Lung (tissue), 16 donors: ENCODE measurements around the gene ATP8A1. TPM values are rescaled to one million over a fixed set of nuclear protein-coding genes. Genes with fewer than 3 reads are reported as not detected.

Source experiments
- ATAC-seq: fragments of 200-7000 bp; cut with Tn5 transposase; one replicate; pipeline ENCODE4 v1.9.1; 2020; ENCODE audit warnings: moderate number of reproducible peaks; ENCODE audit not compliant: insufficient read depth, low FRiP score
- DNase-seq, 3 donors: peaks; one replicate each; pipeline ENCODE4 v3.0.0-alpha.2; 2013 to 2017
- H3K27ac ChIP-seq, 2 donors: one replicate each; pipeline ENCODE4 v1.5.1; 2013; ENCODE audit warnings: mild to moderate bottlenecking in 2 of 2, moderate library complexity in 2 of 2, control low read depth in 1 of 2, inconsistent platforms in 1 of 2, low read depth in 1 of 2, low read length in 1 of 2
- H3K27me3 ChIP-seq, 3 donors: one replicate each; pipeline ENCODE4 v1.5.1; 2013; ENCODE audit warnings: low read length in 2 of 3; ENCODE audit not compliant: control insufficient read depth in 3 of 3, insufficient read depth in 3 of 3
- H3K36me3 ChIP-seq, 4 donors: one replicate each; pipeline ENCODE4 v1.5.1; 2013; ENCODE audit warnings: low read length in 4 of 4, mild to moderate bottlenecking in 1 of 4, moderate library complexity in 1 of 4; ENCODE audit not compliant: control insufficient read depth in 4 of 4, insufficient read depth in 4 of 4
- H3K4me1 ChIP-seq, 5 donors: one replicate each; pipeline ENCODE4 v1.5.1; 2013; ENCODE audit warnings: low read length in 5 of 5, mild to moderate bottlenecking in 2 of 5, moderate library complexity in 1 of 5; ENCODE audit not compliant: control insufficient read depth in 5 of 5, insufficient read depth in 5 of 5
- H3K4me3 ChIP-seq: one replicate; pipeline ENCODE4 v1.5.1; 2013; ENCODE audit warnings: mild to moderate bottlenecking, control low read depth, moderate library complexity
- H3K9ac ChIP-seq, 2 donors: one replicate each; pipeline ENCODE4 v1.5.1; 2013; ENCODE audit warnings: low read length in 2 of 2, control low read depth in 1 of 2; ENCODE audit not compliant: insufficient read depth in 1 of 2
- H3K9me3 ChIP-seq, 4 donors: one replicate each; pipeline ENCODE4 v1.5.1; 2013; ENCODE audit warnings: low read length in 3 of 4, mild to moderate bottlenecking in 1 of 4, moderate library complexity in 1 of 4; ENCODE audit not compliant: control insufficient read depth in 4 of 4, insufficient read depth in 3 of 4
- WGBS, 2 donors: extraction: QIAGEN DNeasy Blood & Tissue Kit; methylation state at CpG; one replicate each; pipeline ENCODE4 v1.1.7; 2013; 5-methylcytosine and 5-hydroxymethylcytosine counted together
- long read RNA-seq, 5 donors: transcript quantifications; one replicate each; lab custom pipeline, GENCODE V29; 2026
- polyA plus RNA-seq, 2 donors: library from polyadenylated mRNA; stranded (reverse); fragments of 200-250 nt; gene quantifications; one replicate each; pipeline ENCODE4 v1.2.1, GENCODE V29; 2013
- total RNA-seq, 2 donors: library from RNA; depleted of rRNA in 1 of 2; stranded (reverse); fragments of >200 nt in 1 of 2; gene quantifications; one replicate each; pipeline ENCODE4 v1.2.1, GENCODE V29; 2014 to 2021
- TF ChIP-seq, protein P1 (sequence below): IDR thresholded peaks from 2 replicates; pipeline ENCODE4 v1.5.1; 2012; ENCODE audit warnings: mild to moderate bottlenecking; ENCODE audit errors: control extremely low read depth, extremely low read depth
- donor health status: control.
- donor health status: control.
- donor health status: Bipolar disorder and iron deficiency.
- donor health status: healthy.
- donor health status: DM: yes; HTN: yes; CAD: no.

The ATP8A1 gene
- total RNA-seq (100 to 1,000 TPM in 1 of 2 donors, 10 to 100 TPM in 1; 60.3 to 297 TPM), polyA plus RNA-seq (10 to 100 TPM; 13.8 to 37.6 TPM)
- long read RNA-seq, donor 1, full-length matches to known transcripts, result 4 of 4 reads
- long read RNA-seq, donor 1, partial matches to known transcripts, result 0 of 4 reads
- long read RNA-seq, donor 1, other reads (novel, unspliced or antisense), result 0 of 4 reads
- long read RNA-seq, donor 2, partial matches to known transcripts, result 0 of 2 reads
- long read RNA-seq, donor 2, other reads (novel, unspliced or antisense), result 0 of 2 reads
- long read RNA-seq, donor 3, partial matches to known transcripts, result 0 of 1 reads
- long read RNA-seq, donor 3, other reads (novel, unspliced or antisense), result 0 of 1 reads
- long read RNA-seq, donor 4, result 0 reads
- long read RNA-seq, donor 5, partial matches to known transcripts, result 0 of 4 reads
- long read RNA-seq, donor 5, other reads (novel, unspliced or antisense), result 0 of 4 reads

GRCh38 chr4:42656944-42657792 lies at the start of gene ATP8A1:
TSS of gene ATP8A1 (minus strand) at chr4:42657105. CDS start at chr4:42656873, 232 bp downstream.
- H3K9ac ChIP-seq, result peak within 1 kb of the TSS; percentile 46 to 92
- H3K9me3 ChIP-seq, result no peaks in the 10 kb centered on the region
- H3K27ac ChIP-seq, result peak within 1 kb of the TSS; percentile 80 to 97
- peak within 1 kb of the TSS; percentile 100 for H3K4me3 ChIP-seq
- H3K27me3 ChIP-seq, result no peaks in the 10 kb centered on the region
- peaks cover 0 to 22% (median 5%) of the 10 kb centered on the region in 5 donors for H3K4me1 ChIP-seq
- WGBS, 2 donors, result 0% methylated on average over 45 to 74 of the region's 74 CpGs
- TF ChIP-seq, protein P1, sequence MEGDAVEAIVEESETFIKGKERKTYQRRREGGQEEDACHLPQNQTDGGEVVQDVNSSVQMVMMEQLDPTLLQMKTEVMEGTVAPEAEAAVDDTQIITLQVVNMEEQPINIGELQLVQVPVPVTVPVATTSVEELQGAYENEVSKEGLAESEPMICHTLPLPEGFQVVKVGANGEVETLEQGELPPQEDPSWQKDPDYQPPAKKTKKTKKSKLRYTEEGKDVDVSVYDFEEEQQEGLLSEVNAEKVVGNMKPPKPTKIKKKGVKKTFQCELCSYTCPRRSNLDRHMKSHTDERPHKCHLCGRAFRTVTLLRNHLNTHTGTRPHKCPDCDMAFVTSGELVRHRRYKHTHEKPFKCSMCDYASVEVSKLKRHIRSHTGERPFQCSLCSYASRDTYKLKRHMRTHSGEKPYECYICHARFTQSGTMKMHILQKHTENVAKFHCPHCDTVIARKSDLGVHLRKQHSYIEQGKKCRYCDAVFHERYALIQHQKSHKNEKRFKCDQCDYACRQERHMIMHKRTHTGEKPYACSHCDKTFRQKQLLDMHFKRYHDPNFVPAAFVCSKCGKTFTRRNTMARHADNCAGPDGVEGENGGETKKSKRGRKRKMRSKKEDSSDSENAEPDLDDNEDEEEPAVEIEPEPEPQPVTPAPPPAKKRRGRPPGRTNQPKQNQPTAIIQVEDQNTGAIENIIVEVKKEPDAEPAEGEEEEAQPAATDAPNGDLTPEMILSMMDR, result no peak
- DNase-seq, result peak; percentile 92 to 95 (median 94)
- peak; percentile 95 for ATAC-seq
- no peaks in the 10 kb centered on the region for H3K36me3 ChIP-seq

DNA sequence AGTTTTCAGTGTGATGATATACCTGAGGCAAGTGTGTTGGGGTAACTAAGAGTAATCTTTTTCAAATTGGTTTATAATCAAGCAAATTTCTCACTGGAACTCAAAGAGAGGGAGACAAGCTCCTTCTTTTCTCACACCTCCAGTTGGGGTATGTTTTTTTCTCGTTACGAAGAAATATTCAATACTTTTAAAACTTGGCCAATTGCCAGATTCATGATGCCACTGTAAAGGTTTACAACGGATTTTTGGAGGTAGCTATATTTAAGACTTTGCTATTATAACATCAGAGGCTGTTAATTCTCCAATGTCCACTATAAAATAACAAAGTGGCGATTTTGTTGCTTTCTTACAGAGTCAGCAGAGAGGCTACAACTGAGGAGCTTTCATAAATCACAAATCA lies 49.2 kb upstream of the ATP8A1 start:
- Histone ChIP-seq H3K9ac (no peak overlapping the region), H3K36me3 (no peaks in the 10 kb centered on the region), H3K27ac (no peak overlapping the region), H3K4me1 (peaks cover 0 to 4% (median 0%) of the 10 kb centered on the region in 5 donors), H3K9me3 (no peaks in the 10 kb centered on the region), H3K4me3 (no peak overlapping the region), H3K27me3 (no peaks in the 10 kb centered on the region)
- no peak for ATAC-seq
- no peak for DNase-seq
- 81 to 82% methylated on average over 4 of the region's 4 CpGs for WGBS, 2 donors
- TF ChIP-seq, protein P1, result no peak

DNA sequence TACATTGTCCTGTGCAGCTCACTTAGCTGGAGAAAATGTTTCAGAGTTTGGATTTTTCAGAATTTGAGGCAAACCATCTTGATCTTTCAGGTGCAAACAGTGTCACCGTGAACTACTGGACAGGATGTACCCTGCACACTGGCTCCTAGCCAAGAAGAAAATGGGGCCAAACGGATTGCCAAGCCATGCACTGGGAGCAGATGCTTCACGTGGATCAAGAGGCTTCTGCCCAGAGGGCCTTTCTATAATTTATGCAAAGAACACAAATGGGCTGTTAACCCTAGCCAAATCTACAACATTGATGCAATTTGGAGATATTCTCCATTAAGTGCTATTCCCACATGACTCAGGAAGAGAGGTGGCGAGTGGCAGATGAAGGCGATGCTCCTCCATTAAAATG lies 46.9 kb upstream of the ATP8A1 start:
- Histone ChIP-seq H3K9ac (no peak overlapping the region), H3K36me3 (no peaks in the 10 kb centered on the region), H3K4me3 (no peak overlapping the region), H3K27ac (no peak overlapping the region), H3K4me1 (peaks cover 0 to 2% (median 0%) of the 10 kb centered on the region in 5 donors), H3K27me3 (no peaks in the 10 kb centered on the region), H3K9me3 (no peaks in the 10 kb centered on the region)
- TF ChIP-seq, protein P1, result no peak
- DNase-seq (no peak), ATAC-seq (no peak)
- WGBS, 2 donors, result 67 to 82% methylated on average over 5 of the region's 5 CpGs
